GM19395 (cell line): ENCODE results near the gene ZNF341.
"Not testable (repeated sequence)": the region's sequence is repeated elsewhere in the genome, so short reads cannot be mapped to it uniquely, and the experiment has no call there.

Experiments used
- ATAC-seq: cut with Tn5 transposase; IDR thresholded peaks from one replicate; pipeline ENCODE4 v1.9.1; 2021; ENCODE audit warnings: mild to moderate bottlenecking, moderate library complexity; ENCODE audit not compliant: unreplicated experiment

The ZNF341 gene

DNA sequence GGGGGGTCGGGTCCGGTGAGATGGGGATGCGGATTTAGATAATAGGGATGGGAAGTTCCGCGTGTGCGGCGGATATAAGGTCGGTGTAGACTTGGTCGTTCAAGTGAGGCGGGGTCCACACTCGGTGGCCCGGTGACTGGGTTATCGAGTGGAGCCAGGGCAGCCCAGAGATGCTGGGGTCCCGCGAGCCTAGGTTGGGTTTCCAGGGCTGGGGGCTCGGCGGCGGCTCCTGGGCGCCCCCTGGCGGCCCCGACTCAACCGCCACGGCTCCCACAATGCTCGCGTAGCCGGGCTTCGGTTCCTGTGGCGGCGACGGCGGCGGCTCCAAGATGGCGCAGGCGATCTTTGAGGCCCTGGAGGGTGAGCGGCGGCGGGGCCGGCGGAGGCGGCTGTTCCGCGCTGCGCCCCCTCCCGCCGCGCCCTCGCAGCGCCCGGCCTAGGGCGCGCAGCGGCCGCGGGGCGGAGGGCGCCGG lies at the start of gene ZNF341:
Gene ZNF341, plus strand, starts transcription at position 304 of the 473 bp plus-strand sequence. Its CDS starts 26 bp downstream, at position 330.
- peak; percentile 71 for ATAC-seq

- ATAC-seq: no peak
Measured at GRCh38 chr20:33684533-33685327, 47.1 kb upstream of the ZNF341 start.

GRCh38 chr20:33685328-33686099 lies 46.3 kb upstream of the ZNF341 start:
- ATAC-seq: peak; percentile 63

GRCh38 chr20:33686100-33686983 lies 45.5 kb upstream of the ZNF341 start, which contains the start of gene E2F1:
E2F1 (minus strand) TSS chr20:33686385; CDS start chr20:33686264, 121 bp downstream.
- peak; percentile 79 for ATAC-seq

GRCh38 chr20:33686984-33687366 lies 44.8 kb upstream of the ZNF341 start:
- no peak for ATAC-seq

DNA sequence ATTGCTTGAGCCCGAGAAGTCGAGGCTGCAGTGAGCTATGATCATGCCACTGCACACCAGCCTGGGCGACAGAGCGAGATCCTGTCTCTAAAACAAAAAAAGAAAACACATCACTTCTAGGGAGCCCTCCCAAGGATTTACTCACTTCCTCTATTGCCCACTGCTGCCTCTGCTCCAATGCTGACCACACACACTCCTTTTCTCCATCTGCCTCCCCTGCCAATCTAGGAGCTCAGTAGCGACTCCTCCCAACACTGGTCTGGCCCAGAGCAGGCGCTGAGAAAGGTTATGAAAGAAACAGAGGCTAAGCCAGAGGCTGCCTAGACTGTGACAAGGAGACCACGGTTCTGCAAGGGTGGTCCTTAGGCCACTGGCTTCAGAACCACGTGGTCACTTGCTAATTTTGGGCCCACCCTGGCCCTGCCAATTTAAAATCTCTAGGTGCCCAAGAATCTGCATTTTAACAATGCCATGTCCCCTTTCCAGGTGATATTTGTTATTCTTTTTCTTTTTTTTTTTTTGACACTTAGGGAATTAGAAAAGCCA lies 44.4 kb upstream of the ZNF341 start:
- ATAC-seq: no peak

- no peak for ATAC-seq
Measured at GRCh38 chr20:33687993-33688937, 43.5 kb upstream of the ZNF341 start.

- ATAC-seq: no peak
Measured at GRCh38 chr20:33688938-33689424, 42.8 kb upstream of the ZNF341 start.

GRCh38 chr20:33689493-33689892 lies 42.3 kb upstream of the ZNF341 start:
- no peak for ATAC-seq

GRCh38 chr20:33689973-33690372 lies 41.8 kb upstream of the ZNF341 start:
- ATAC-seq: no peak

- no peak for ATAC-seq
Measured at GRCh38 chr20:33693289-33693688, 38.5 kb upstream of the ZNF341 start.

DNA sequence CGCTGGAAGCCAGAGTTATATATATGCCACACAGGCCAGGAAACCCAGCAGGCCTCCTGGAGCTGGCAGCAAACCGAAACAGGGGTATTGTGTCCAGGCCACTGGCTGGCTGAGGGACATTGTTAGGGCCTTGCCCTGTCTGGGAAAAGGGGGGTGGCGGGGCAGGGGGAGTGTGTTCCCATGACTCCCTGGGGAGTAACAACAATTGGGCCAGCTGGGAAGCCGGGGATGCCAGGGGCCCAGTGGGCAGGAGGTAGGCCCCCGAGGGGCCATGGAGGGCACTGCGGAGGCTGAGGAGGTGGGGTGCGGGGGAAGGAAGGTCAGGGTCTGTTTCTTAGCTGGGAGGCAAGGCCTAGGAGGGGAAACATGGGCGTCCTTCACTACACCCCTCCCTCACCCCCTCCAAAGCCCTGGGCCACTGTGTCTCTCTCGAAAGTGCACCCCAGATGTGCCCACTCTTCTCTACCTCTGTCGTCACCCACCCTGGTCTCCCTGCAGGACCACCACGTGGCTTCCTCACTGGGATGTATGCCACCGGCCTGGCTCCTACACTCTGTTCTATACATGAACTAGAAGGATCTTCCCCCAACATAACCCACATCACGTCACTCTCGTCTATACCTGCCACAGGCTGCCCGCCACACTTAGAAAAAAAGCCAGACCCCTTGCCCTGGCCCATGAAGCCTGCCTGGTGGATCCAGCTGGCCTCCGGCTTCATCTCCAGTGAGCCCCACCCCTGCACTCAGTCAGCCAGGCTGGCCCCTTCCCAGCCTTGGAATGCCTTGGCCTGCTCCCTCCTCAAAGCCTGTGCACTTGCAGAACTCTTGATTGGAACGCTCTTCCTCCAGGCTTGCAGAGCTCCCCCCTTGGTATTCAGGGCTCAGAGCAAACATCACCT lies 37.8 kb upstream of the ZNF341 start:
- ATAC-seq: no peak

- ATAC-seq: no peak
Measured at GRCh38 chr20:33694639-33695012, 37.2 kb upstream of the ZNF341 start.

GRCh38 chr20:33696448-33696847 lies 35.3 kb upstream of the ZNF341 start:
- ATAC-seq: no peak

DNA sequence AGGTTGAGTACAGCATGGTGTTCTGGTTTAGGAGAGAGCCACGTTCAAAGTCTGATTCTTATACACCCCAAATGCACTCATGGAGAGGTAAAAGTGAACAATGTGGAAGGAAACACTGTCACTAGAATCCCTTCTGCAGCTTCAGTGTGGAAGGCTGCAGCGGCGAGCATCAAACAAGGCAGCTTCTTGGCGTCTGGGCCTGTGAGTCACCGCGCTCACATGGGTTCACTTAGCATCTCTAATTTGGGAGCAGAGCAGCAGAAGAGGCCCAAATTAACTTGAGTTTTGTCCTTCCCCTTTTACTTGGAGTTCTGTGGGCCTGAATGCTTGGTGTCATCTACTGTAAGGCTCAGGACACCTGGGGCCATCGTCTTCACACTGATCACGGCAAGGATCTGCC lies 34.7 kb upstream of the ZNF341 start:
- ATAC-seq: no peak

DNA sequence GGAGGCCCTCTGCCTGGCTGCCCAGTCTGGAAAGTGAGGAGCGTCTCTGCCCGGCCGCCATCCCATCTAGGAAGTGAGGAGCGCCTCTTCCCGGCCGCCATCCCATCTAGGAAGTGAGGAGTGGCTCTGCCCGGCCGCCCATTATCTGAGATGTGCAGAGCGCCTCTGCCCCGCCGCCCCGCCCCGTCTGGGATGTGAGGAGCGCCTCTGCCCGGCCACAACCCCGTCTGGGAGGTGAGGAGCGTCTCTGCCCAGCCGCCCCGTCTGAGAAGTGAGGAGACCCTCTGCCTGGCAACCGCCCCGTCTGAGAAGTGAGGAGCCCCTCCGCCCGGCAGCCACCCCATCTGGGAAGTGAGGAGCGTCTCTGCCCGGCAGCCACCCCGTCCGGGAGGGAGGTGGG lies 32.8 kb upstream of the ZNF341 start:
- ATAC-seq: not testable (repeated sequence)

DNA sequence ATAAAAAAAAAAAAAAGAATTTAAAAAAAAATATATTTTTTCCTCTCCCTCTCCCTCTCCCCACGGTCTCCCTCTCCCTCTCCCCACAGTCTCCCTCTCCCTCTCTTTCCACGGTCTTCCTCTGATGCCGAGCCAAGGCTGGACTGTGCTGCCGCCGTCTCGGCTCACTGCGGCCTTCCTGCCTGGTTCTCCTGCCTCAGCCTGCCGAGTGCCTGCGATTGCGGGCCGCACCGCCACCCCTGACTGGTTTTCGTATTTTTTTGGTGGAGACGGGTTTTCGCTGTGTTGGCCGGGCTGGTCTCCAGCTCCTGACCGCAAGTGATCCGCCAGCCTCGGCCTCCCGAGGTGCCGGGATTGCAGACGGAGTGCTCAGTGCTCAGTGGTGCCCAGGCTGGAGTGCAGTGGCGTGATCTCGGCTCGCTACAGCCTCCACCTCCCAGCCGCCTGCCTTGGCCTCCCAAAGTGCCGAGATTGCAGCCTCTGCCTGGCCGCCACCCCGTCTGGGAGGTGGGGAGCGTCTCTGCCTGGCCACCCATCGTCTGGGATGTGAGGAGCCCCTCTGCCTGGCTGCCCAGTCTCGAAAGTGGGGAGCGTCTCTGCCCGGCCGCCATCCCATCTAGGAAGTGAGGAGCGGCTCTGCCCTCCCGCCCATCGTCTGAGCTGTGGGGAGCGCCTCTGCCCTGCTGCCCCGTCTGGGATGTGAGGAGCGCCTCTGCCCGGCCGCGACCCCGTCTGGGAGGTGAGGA lies 30.9 kb upstream of the ZNF341 start:
- not testable (repeated sequence) for ATAC-seq
